Activated T-cell treated with anti-CD3 and anti-CD28 coated beads, Interleukin-2, amount 50 U/mL, for 4 hours (primary cell): ENCODE data around the gene MYH14. TPM values are rescaled to one million over a fixed set of nuclear protein-coding genes. Genes with fewer than 3 reads are reported as not detected.
A peak's percentile ranks its signal among the peaks of the same experiment; 100 is the strongest.

Experiments used
- ATAC-seq, 2 donors: fragments of 200-7000 bp; cut with Tn5 transposase; one replicate each; pipeline ENCODE4 v1.10.0; 2021
- DNase-seq: peaks from one replicate; pipeline ENCODE4 v3.0.0-alpha.2; 2020
- H3K27me3 Mint-ChIP-seq: one replicate; pipeline ENCODE4 v1.8.0; 2021; ENCODE audit warnings: low read depth, mixed read lengths
- H3K36me3 Mint-ChIP-seq: one replicate; pipeline ENCODE4 v1.8.0; 2022; ENCODE audit warnings: mixed read lengths; ENCODE audit not compliant: insufficient read depth
- H3K4me1 Mint-ChIP-seq: one replicate; pipeline ENCODE4 v1.8.0; 2021; ENCODE audit warnings: low read depth, mixed read lengths
- H3K4me3 Mint-ChIP-seq: one replicate; pipeline ENCODE4 v1.8.0; 2021; ENCODE audit warnings: mild to moderate bottlenecking, moderate library complexity, mixed read lengths
- H3K9me3 Mint-ChIP-seq: one replicate; pipeline ENCODE4 v1.8.0; 2021; ENCODE audit warnings: mixed read lengths
- total RNA-seq, 3 donors: library from RNA; stranded (reverse); gene quantifications; one replicate each; pipeline ENCODE4 v1.2.1, GENCODE V29; 2021

Gene MYH14
- total RNA-seq, 3 donors from 2014 or later = 0.25 to 0.63 (median 0.34) TPM

GRCh38 chr19:50312967-50313811, 109.8 kb downstream of the MYH14 start:
- ATAC-seq = no peak
- H3K4me3 Mint-ChIP-seq = no peak overlapping the region
- peaks cover 1% of the 10 kb centered on the region for H3K36me3 Mint-ChIP-seq

GRCh38 chr19:50313812-50314536, 110.6 kb downstream of the MYH14 start:
- H3K4me3 Mint-ChIP-seq = no peak overlapping the region
- peaks cover 1% of the 10 kb centered on the region for H3K36me3 Mint-ChIP-seq
- no peaks in the 10 kb centered on the region for H3K9me3 Mint-ChIP-seq
- H3K4me1 Mint-ChIP-seq = peaks cover 9% of the 10 kb centered on the region
- peaks cover 73% of the 10 kb centered on the region for H3K27me3 Mint-ChIP-seq
- ATAC-seq (no peak), DNase-seq (no peak)

More at GRCh38 chr19:50312967-50313811, 109.8 kb downstream of the MYH14 start:
- Mint-ChIP-seq H3K9me3 (no peaks in the 10 kb centered on the region), H3K27me3 (peaks cover 74% of the 10 kb centered on the region), H3K4me1 (peaks cover 9% of the 10 kb centered on the region)
- no peak for DNase-seq

GRCh38 chr19:50314724-50315708, 111.6 kb downstream of the MYH14 start:
- DNase-seq (no peak), ATAC-seq (no peak)
- Mint-ChIP-seq H3K36me3 (peaks cover 1% of the 10 kb centered on the region), H3K27me3 (peaks cover 71% of the 10 kb centered on the region), H3K4me3 (peak overlapping the region; percentile 36), H3K9me3 (no peaks in the 10 kb centered on the region), H3K4me1 (peaks cover 9% of the 10 kb centered on the region)

GRCh38 chr19:50315773-50316448, 112.5 kb downstream of the MYH14 start:
- peaks cover 9% of the 10 kb centered on the region for H3K4me1 Mint-ChIP-seq
- peak; percentile 64 to 74 for ATAC-seq
- H3K36me3 Mint-ChIP-seq = peaks cover 1% of the 10 kb centered on the region
- no peaks in the 10 kb centered on the region for H3K9me3 Mint-ChIP-seq
- H3K4me3 Mint-ChIP-seq = peak overlapping the region; percentile 52
- DNase-seq = no peak
- peaks cover 66% of the 10 kb centered on the region for H3K27me3 Mint-ChIP-seq

GRCh38 chr19:50317115-50317514, 113.7 kb downstream of the MYH14 start:
- H3K36me3 Mint-ChIP-seq = peaks cover 1% of the 10 kb centered on the region
- ATAC-seq (no peak), DNase-seq (no peak)
- peaks cover 56% of the 10 kb centered on the region for H3K27me3 Mint-ChIP-seq
- no peaks in the 10 kb centered on the region for H3K9me3 Mint-ChIP-seq
- H3K4me1 Mint-ChIP-seq = peaks cover 9% of the 10 kb centered on the region
- no peak overlapping the region for H3K4me3 Mint-ChIP-seq

GRCh38 chr19:50318438-50318837, 115.0 kb downstream of the MYH14 start:
- Mint-ChIP-seq H3K36me3 (peaks cover 1% of the 10 kb centered on the region), H3K4me1 (peaks cover 9% of the 10 kb centered on the region), H3K4me3 (no peak overlapping the region), H3K27me3 (peaks cover 45% of the 10 kb centered on the region), H3K9me3 (no peaks in the 10 kb centered on the region)
- DNase-seq (no peak), ATAC-seq (no peak)

GRCh38 chr19:50319156-50319555, 115.7 kb downstream of the MYH14 start:
- peaks cover 1% of the 10 kb centered on the region for H3K36me3 Mint-ChIP-seq
- DNase-seq (no peak), ATAC-seq (no peak)
- peaks cover 9% of the 10 kb centered on the region for H3K4me1 Mint-ChIP-seq
- no peak overlapping the region for H3K4me3 Mint-ChIP-seq
- H3K27me3 Mint-ChIP-seq = peaks cover 38% of the 10 kb centered on the region
- H3K9me3 Mint-ChIP-seq = no peaks in the 10 kb centered on the region

- peaks cover 5% of the 10 kb centered on the region for H3K4me1 Mint-ChIP-seq
- H3K4me3 Mint-ChIP-seq = no peak overlapping the region
- no peaks in the 10 kb centered on the region for H3K9me3 Mint-ChIP-seq
- DNase-seq (no peak), ATAC-seq (no peak)
- peaks cover under 1% of the 10 kb centered on the region for H3K36me3 Mint-ChIP-seq
- peaks cover 37% of the 10 kb centered on the region for H3K27me3 Mint-ChIP-seq
Observed at GRCh38 chr19:50320051-50320450, 116.6 kb downstream of the MYH14 start.

GRCh38 chr19:50320596-50320995, 117.2 kb downstream of the MYH14 start:
- ATAC-seq = no peak
- Mint-ChIP-seq H3K36me3 (no peaks in the 10 kb centered on the region), H3K4me3 (no peak overlapping the region), H3K27me3 (peaks cover 38% of the 10 kb centered on the region), H3K9me3 (no peaks in the 10 kb centered on the region), H3K4me1 (peaks cover 4% of the 10 kb centered on the region)
- DNase-seq = no peak

GRCh38 chr19:50321831-50322230, 118.4 kb downstream of the MYH14 start:
- Mint-ChIP-seq H3K4me1 (peaks cover 7% of the 10 kb centered on the region), H3K9me3 (no peaks in the 10 kb centered on the region), H3K36me3 (no peaks in the 10 kb centered on the region), H3K4me3 (no peak overlapping the region), H3K27me3 (peaks cover 35% of the 10 kb centered on the region)
- ATAC-seq (no peak), DNase-seq (no peak)

GRCh38 chr19:50322234-50322633, 118.8 kb downstream of the MYH14 start:
- no peak for DNase-seq
- no peak for ATAC-seq
- H3K36me3 Mint-ChIP-seq = no peaks in the 10 kb centered on the region
- H3K27me3 Mint-ChIP-seq = peaks cover 39% of the 10 kb centered on the region
- H3K9me3 Mint-ChIP-seq = no peaks in the 10 kb centered on the region
- no peak overlapping the region for H3K4me3 Mint-ChIP-seq
- H3K4me1 Mint-ChIP-seq = peaks cover 11% of the 10 kb centered on the region

- Mint-ChIP-seq H3K27me3 (peaks cover 41% of the 10 kb centered on the region), H3K4me3 (no peak overlapping the region), H3K36me3 (no peaks in the 10 kb centered on the region), H3K4me1 (peaks cover 17% of the 10 kb centered on the region), H3K9me3 (no peaks in the 10 kb centered on the region)
- DNase-seq (no peak), ATAC-seq (no peak)
Observed at GRCh38 chr19:50322931-50323781, 119.7 kb downstream of the MYH14 start.

GRCh38 chr19:50323782-50324133, 120.3 kb downstream of the MYH14 start:
- no peak overlapping the region for H3K4me3 Mint-ChIP-seq
- ATAC-seq = no peak
- H3K27me3 Mint-ChIP-seq = peaks cover 36% of the 10 kb centered on the region
- no peak for DNase-seq
- H3K9me3 Mint-ChIP-seq = no peaks in the 10 kb centered on the region
- H3K36me3 Mint-ChIP-seq = no peaks in the 10 kb centered on the region
- H3K4me1 Mint-ChIP-seq = peaks cover 17% of the 10 kb centered on the region
